Stimulated activated CD4-positive, alpha-beta T cell treated with anti-CD3 and anti-CD28 coated beads, Interleukin-15, amount 100 ng/mL, for 24 hours (primary cell): Measurements from ENCODE around the gene MYNN.
"Not testable (repeated sequence)": the region's sequence is repeated elsewhere in the genome, so short reads cannot be mapped to it uniquely, and the experiment has no call there.

Experiments
- DNase-seq: peaks from one replicate; pipeline ENCODE4 v3.0.0-alpha.2; 2020

Gene MYNN

GRCh38 chr3:169772897-169773816 lies at the start of gene MYNN:
Gene MYNN (plus strand): TSS chr3:169773396. CDS start chr3:169774296, 900 bp downstream.
- DNase-seq, result peak; percentile 94

DNA sequence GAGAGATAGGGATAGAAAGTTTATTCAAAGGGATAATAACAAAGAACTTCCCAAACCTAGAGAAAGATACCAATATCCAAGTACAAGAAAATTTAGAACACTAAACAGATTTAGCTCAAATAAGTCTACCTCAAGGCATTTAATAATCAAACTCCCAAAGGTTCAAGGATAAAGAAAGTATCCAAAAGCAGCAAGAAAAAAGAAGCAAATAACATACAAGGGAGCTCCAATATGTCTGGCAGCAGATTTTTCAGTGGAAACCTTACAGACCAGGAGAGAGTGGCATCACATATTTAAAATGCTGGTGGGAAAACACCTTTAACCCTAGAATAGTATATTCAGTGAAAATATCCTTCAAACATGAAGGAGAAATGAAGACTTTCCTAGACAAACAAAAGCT lies 41.3 kb upstream of the MYNN start:
- not testable (repeated sequence) for DNase-seq

- DNase-seq, result no peak
These were observed 34.1 kb upstream of the MYNN start for GRCh38 chr3:169739067-169739466.

DNA sequence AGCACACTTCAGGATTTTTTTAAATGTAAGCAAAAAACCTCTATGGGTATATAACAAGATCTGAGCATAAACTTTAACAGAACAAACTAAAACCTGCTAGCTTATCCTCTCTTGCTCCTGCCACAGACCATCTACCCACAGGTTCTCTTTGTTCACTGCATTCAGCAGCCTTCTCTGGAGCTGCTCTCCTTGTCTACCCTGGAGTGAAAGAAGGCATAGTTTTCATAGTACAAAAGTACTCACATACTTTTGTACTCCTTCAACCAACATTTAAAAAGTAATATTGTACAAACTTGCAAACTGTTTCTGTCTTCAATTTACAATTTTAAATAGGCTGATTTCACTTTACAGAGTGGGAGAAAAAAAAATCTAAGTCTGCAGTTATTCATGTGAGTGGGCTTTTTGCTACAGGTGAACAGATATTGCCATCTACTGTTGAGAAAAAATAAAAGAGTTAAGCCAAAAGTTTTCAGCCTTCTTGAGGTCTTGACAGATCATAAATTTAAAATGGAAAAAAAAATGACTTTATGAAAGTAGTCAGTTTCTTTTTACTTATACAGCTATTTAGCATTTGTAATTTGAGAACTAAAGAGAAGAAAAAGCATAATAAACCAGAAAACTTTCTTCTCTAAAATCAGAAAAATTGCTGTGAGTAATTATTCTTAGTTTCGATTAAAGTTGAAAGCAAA lies 28.7 kb upstream of the MYNN start:
- DNase-seq, result no peak

- DNase-seq, result no peak
These were observed 26.3 kb upstream of the MYNN start for GRCh38 chr3:169746924-169747323.

DNA sequence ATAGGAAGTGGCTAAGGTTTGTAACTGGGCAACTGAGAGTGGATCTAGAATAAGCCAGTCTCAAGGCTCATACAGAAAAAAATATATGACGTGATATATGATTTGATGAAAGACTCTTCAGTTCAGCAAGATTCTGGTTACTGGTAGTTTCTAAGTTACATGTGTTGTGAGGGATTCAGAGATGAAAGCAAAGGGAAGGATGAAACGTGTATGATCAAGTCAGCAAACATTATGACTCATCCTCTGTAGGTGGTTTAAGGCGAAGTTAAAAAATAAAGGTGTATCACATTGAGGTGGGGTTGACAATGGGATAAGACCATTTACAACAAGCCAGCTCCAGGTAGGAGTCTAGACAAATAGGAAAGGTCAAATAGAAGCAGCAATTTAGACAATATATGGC lies 24.5 kb upstream of the MYNN start:
- no peak for DNase-seq

DNA sequence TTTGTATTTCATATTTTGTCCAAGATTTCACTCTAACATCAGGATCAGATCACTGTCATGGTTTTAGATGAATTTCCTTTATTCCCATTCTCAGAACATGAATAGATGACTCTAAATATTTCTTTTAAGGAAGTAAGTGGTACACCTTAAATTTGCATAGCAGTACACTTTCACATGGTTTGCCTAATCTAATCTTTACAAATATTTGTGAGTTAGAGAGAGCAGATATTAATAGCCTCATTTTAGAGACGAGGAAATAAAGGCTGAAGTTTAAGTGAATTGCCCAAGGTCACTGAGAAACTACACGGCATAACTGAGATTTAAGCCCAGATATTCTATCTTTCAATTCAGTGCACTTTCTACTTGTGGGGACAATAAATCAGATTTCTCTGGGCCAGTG lies 22.5 kb upstream of the MYNN start:
- no peak for DNase-seq

DNA sequence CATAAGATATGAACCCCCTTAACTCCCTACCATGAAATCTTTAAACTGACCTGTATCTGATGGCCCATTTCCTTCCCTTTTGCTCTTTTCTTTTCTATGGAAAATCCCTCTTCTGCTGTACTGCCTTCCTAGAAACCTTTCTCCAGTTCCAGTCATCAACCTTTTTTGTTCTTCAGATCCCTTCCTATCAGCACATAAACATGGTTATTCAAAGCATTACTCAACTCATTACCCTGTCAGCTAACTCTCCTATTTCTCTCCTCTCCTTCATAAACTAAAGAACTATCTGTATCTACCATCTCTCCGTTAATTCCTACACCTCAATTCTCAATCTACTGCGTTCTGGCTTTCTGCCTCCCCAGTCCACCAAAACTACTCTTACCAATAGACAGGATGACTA lies 21.3 kb upstream of the MYNN start:
- no peak for DNase-seq

GRCh38 chr3:169754711-169755110 lies 18.5 kb upstream of the MYNN start:
- DNase-seq, result no peak

GRCh38 chr3:169755488-169755887 lies 17.7 kb upstream of the MYNN start:
- DNase-seq, result no peak

GRCh38 chr3:169758359-169758994 lies 14.7 kb upstream of the MYNN start:
- DNase-seq, result no peak

GRCh38 chr3:169759256-169759655 lies 13.9 kb upstream of the MYNN start:
- no peak for DNase-seq

GRCh38 chr3:169760479-169760878 lies 12.7 kb upstream of the MYNN start:
- DNase-seq, result no peak

- DNase-seq, result peak; percentile 76
These were observed 8.8 kb upstream of the MYNN start for GRCh38 chr3:169764312-169764881.

DNA sequence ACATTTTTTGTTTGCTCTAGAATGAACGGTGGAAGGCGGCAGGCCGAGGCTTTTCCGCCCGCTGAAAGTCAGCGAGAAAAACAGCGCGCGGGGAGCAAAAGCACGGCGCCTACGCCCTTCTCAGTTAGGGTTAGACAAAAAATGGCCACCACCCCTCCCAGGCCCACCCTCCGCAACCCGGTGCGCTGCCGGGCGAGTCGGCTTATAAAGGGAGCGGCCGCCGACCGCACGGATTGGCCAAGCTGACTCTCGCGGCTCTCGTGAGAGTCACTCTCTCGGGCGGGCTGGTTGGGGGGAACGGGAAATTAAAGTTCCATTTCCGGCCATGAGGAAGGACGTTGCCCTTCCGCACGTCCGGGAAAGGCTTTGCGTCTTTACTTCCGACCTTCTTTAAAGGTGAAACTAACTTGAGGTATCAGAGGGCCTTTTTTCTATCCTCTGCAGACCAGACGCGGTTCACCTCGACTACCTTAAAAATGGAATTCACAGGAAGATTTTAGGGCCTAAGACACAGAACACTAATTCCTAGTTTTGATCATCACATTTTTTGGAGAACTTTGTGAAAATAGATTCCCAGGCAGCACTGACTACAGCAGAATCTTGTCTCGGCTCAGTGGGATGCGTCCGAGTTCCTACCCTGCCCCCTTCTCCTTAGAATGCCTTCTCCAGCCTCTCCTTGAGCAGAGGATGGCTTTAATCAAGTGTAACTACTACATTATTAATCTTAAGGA lies 8.1 kb upstream of the MYNN start, which contains the start of gene TERC:
TERC (minus strand) TSS at position 179 of the 731 bp plus-strand sequence.
- DNase-seq, result peak; percentile 94

- peak; percentile 78 for DNase-seq
These were observed 3.7 kb upstream of the MYNN start, which contains the start of gene ACTRT3 for GRCh38 chr3:169769287-169770181. Gene ACTRT3 (minus strand): TSS chr3:169769561. CDS start chr3:169769520, 41 bp downstream.

GRCh38 chr3:169771497-169772304 lies 1.5 kb upstream of the MYNN start:
- DNase-seq, result peak; percentile 64

DNA sequence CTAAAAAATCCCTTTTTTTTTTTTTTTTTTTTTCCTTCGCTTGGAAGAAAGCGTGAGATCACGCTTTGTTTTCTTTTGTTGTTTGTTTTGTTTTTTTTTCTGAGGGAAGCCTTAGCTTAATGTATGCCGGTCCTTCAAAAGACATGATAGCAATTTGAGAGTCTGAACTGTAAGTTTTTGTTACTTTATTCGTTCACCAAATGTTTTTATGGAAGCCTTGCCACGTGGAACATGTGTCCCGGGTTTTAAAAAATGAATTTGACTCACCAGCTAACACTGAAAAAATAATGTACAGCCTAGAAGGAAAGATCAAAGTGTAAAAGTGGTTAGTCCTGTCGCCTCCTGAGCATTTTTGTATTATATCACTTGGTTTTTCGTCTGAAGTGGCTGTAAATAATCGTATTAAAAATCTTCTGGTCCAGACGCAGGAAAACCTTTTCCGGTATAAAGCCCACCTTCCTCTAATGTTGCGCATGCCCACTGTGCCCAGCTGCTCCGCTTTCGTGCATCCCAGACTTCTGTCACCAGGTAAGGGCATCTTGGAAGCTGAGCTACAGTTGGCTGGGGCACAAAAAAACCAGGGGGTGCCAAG lies 795 bp upstream of the MYNN start:
- DNase-seq, result peak; percentile 76

DNA sequence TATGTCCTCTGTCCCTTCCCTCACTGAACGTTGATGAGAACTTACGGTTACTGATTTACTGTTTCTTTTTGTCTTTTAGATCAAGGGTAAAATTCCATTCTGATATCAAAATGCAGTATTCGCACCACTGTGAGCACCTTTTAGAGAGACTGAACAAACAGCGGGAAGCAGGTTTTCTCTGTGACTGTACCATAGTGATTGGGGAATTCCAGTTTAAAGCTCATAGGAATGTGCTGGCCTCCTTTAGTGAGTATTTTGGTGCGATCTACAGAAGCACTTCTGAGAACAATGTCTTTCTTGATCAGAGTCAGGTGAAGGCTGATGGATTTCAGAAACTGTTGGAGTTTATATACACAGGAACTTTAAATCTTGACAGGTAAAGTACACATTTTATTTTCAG lies 990 bp downstream of the MYNN start:
- no peak for DNase-seq

GRCh38 chr3:169777822-169778221 lies 4.6 kb downstream of the MYNN start:
- DNase-seq, result no peak
